HCT116 (cell line): ENCODE measurements around the gene THRB. TPM values are rescaled to one million over a fixed set of nuclear protein-coding genes. Genes with fewer than 3 reads are reported as not detected.

Experiments used
- ATAC-seq: fragments of 200-7000 bp; cut with Tn5 transposase; 2 replicates; pipeline ENCODE4 v1.9.1; 2020; ENCODE audit warnings: mild to moderate bottlenecking, moderate library complexity
- BruUV-seq: library from RNA; stranded (reverse); fragments of 400-500 nt; replicated peaks from 2 replicates; lab custom pipeline; 2021; lab: Mats Ljungman, UMichigan
- CTCF ChIA-PET: fragments of 300-600 bp; sonication (Branson Sonifier 250); formaldehyde crosslinking; loops from one replicate; lab custom pipeline; 2021; ENCODE audit warnings: antibody characterized with exemption; lab: Charles Lee
- POLR2A ChIA-PET: fragments of 300-600, 350-600 bp; sonication (Branson Sonifier 250); formaldehyde crosslinking; loops from one replicate; lab custom pipeline; 2021; ENCODE audit warnings: antibody characterized with exemption; lab: Charles Lee
- RAD21 ChIA-PET, 2 experiments: fragments of 300-600 bp; sonication (Branson Sonifier 250); formaldehyde crosslinking; loops; one replicate each; lab custom pipeline; 2023; ENCODE audit warnings: low total read pairs in 2 of 2; ENCODE audit not compliant: uncharacterized antibody in 2 of 2, unreplicated experiment in 2 of 2, low non-redundant PET in 1 of 2; lab: Charles Lee
- DNase-seq: peaks from one replicate; pipeline ENCODE4 v3.0.0-alpha.2; 2010; ENCODE audit warnings: low read depth, low spot score
- H2AFZ ChIP-seq: fragments of 200-600 bp; shearing (Covaris generic), sonication (generic); 2 replicates; pipeline ENCODE4 v1.6.1; 2017; ENCODE audit warnings: low read depth, mixed run types, mixed read lengths, antibody characterized with exemption, low read length; ENCODE audit not compliant: poor library complexity, severe bottlenecking
- H3K27ac ChIP-seq: 2 replicates; pipeline ENCODE4 v1.5.1; 2012; ENCODE audit warnings: low read depth, low read length
- H3K27me3 ChIP-seq: fragments of 200-600 bp; sonication (generic); 2 replicates; pipeline ENCODE4 v1.6.1; 2016; ENCODE audit warnings: mixed run types, low read length, mixed read lengths; ENCODE audit not compliant: insufficient read depth
- H3K36me3 ChIP-seq, 2 experiments: fragments of 200-500 bp in 1 of 2; fragments of 200-600 bp in 1 of 2; sonication (Bioruptor generic) in 1 of 2; sonication (generic) in 1 of 2; 2 replicates each; pipeline versions ENCODE4 v1.5.1 to v1.6.1; 2014 to 2016; ENCODE audit warnings: low read length in 2 of 2, inconsistent platforms in 1 of 2, mixed read lengths in 1 of 2, mixed run types in 1 of 2; ENCODE audit not compliant: insufficient read depth in 2 of 2, control insufficient read depth in 1 of 2
- H3K4me1 ChIP-seq, 2 experiments: fragments of 200-600 bp in 1 of 2; sonication (generic) in 1 of 2; 2 replicates each; pipeline versions ENCODE4 v1.5.1 to v1.6.1; 2012 to 2017; ENCODE audit warnings: low read length in 2 of 2, inconsistent platforms in 1 of 2, mild to moderate bottlenecking in 1 of 2, mixed read lengths in 1 of 2, mixed run types in 1 of 2, moderate library complexity in 1 of 2; ENCODE audit not compliant: insufficient read depth in 2 of 2, control insufficient read depth in 1 of 2
- H3K4me2 ChIP-seq: fragments of 200-600 bp; sonication (generic); 2 replicates; pipeline ENCODE4 v1.6.1; 2017; ENCODE audit warnings: mixed run types, low read length, mixed read lengths
- H3K4me3 ChIP-seq, 2 experiments: fragments of 200-600 bp in 1 of 2; sonication (generic) in 1 of 2; replicated peaks in 1 of 2; 2 replicates each; pipeline ENCODE4 v1.5.1; 2011 to 2016; ENCODE audit warnings: low read length in 2 of 2, control low read depth in 1 of 2, low read depth in 1 of 2, mild to moderate bottlenecking in 1 of 2, mixed read lengths in 1 of 2, mixed run types in 1 of 2
- H3K79me2 ChIP-seq: fragments of 200-600 bp; sonication (generic); 2 replicates; pipeline ENCODE4 v1.6.1; 2017; ENCODE audit warnings: mild to moderate bottlenecking, mixed run types, low read length, moderate library complexity, mixed read lengths; ENCODE audit not compliant: insufficient read depth
- H3K9ac ChIP-seq: fragments of 200-600 bp; sonication (generic); 2 replicates; pipeline ENCODE4 v1.6.1; 2016; ENCODE audit warnings: low read length, mixed read lengths
- H3K9me2 ChIP-seq: fragments of 200-600 bp; sonication (generic), shearing (Covaris generic); 2 replicates; pipeline ENCODE4 v1.6.1; 2017; ENCODE audit warnings: mixed run types, mild to moderate bottlenecking, moderate library complexity; ENCODE audit not compliant: insufficient read depth
- H3K9me3 ChIP-seq, 2 experiments: fragments of 200-500 bp in 1 of 2; fragments of 200-600 bp in 1 of 2; sonication (Bioruptor generic) in 1 of 2; sonication (generic) in 1 of 2; 2 replicates each; pipeline ENCODE4 v1.6.1; 2014 to 2017; ENCODE audit warnings: low read length in 2 of 2, mixed read lengths in 2 of 2, inconsistent platforms in 1 of 2, low read depth in 1 of 2, mild to moderate bottlenecking in 1 of 2, mixed run types in 1 of 2, moderate library complexity in 1 of 2; ENCODE audit not compliant: control insufficient read depth in 1 of 2, insufficient read depth in 1 of 2
- H4K20me1 ChIP-seq: fragments of 200-600 bp; sonication (generic), shearing (Covaris generic); 2 replicates; pipeline ENCODE4 v1.6.1; 2017; ENCODE audit warnings: mixed run types, mild to moderate bottlenecking, moderate library complexity; ENCODE audit not compliant: insufficient read depth
- CEBPB ChIP-seq: IDR thresholded peaks from 2 replicates; pipeline ENCODE4 v1.6.1; 2012; ENCODE audit warnings: low read depth
- EGR1 ChIP-seq: IDR thresholded peaks from 2 replicates; pipeline ENCODE4 v1.6.1; 2012; ENCODE audit warnings: low read depth
- EZH2 ChIP-seq: fragments of 200-600 bp; sonication (generic); IDR thresholded peaks from 2 replicates; pipeline ENCODE4 v1.6.1; 2017; ENCODE audit warnings: antibody characterized with exemption, mixed run types
- EZH2phosphoT487 ChIP-seq: fragments of 200-600 bp; IDR thresholded peaks from 2 replicates; pipeline ENCODE4 v1.6.1; 2018; ENCODE audit warnings: antibody characterized with exemption, borderline replicate concordance
- FOSL1 ChIP-seq: IDR thresholded peaks from 2 replicates; pipeline ENCODE4 v1.6.1; 2012; ENCODE audit warnings: low read depth
- JUND ChIP-seq: IDR thresholded peaks from 2 replicates; pipeline ENCODE4 v1.6.1; 2012
- POLR2A ChIP-seq: IDR thresholded peaks from 2 replicates; pipeline ENCODE4 v1.7.0; 2011; ENCODE audit warnings: borderline replicate concordance; ENCODE audit not compliant: insufficient read depth, insufficient read length; ENCODE audit errors: extremely low read depth
- RAD21 ChIP-seq: IDR thresholded peaks from 2 replicates; pipeline ENCODE4 v1.6.1; 2012; ENCODE audit warnings: low read depth, mild to moderate bottlenecking
- REST ChIP-seq: IDR thresholded peaks from 2 replicates; pipeline ENCODE4 v1.6.1; 2012; ENCODE audit warnings: low read depth
- SIN3A ChIP-seq: IDR thresholded peaks from 2 replicates; pipeline ENCODE4 v1.6.1; 2012; ENCODE audit warnings: low read depth
- SP1 ChIP-seq: IDR thresholded peaks from 2 replicates; pipeline ENCODE4 v1.6.1; 2012; ENCODE audit warnings: low read depth
- SRF ChIP-seq: IDR thresholded peaks from 2 replicates; pipeline ENCODE4 v1.6.1; 2012; ENCODE audit warnings: low read depth
- YY1 ChIP-seq: IDR thresholded peaks from 2 replicates; pipeline ENCODE4 v1.6.1; 2011; ENCODE audit warnings: low read length, low read depth, moderate library complexity, mild to moderate bottlenecking; ENCODE audit not compliant: insufficient replicate concordance; ENCODE audit errors: extremely low read depth
- ZBTB33 ChIP-seq: IDR thresholded peaks from 2 replicates; pipeline ENCODE4 v1.6.1; 2011; ENCODE audit warnings: mild to moderate bottlenecking, low read length, moderate library complexity; ENCODE audit not compliant: insufficient replicate concordance; ENCODE audit errors: extremely low read depth
- ZFX ChIP-seq: fragments of 450-650 bp; IDR thresholded peaks from 2 replicates; pipeline ENCODE4 v1.6.1; 2017
- ZNF274 ChIP-seq: fragments of 200-500 bp; sonication (Bioruptor generic); IDR thresholded peaks from 2 replicates; pipeline ENCODE4 v1.6.1; 2014; ENCODE audit warnings: mild to moderate bottlenecking, low read depth, low read length, inconsistent platforms
- intact Hi-C: fragments of 100-400 bp; cut with micrococcal nuclease; formaldehyde crosslinking; loops from 2 replicates; pipeline ENCODE4 v1.10.0; 2022
- total RNA-seq: library from RNA; stranded (reverse); gene quantifications from one replicate; pipeline ENCODE4 v1.2.1, GENCODE V29; 2021; ENCODE audit not compliant: unreplicated experiment
- TF ChIP-seq, protein P1 (sequence below): IDR thresholded peaks from 2 replicates; pipeline ENCODE4 v1.6.1; 2012
- TF ChIP-seq, protein P2 (sequence below), 3 experiments: fragments of 200-600 bp in 1 of 3; sonication (generic) in 1 of 3; IDR thresholded peaks in 2 of 3; conservative IDR thresholded peaks in 1 of 3; 2 replicates each; pipeline ENCODE4 v1.5.1; 2012 to 2017; ENCODE audit warnings: low read depth in 2 of 3, low read length in 2 of 3, antibody characterized with exemption in 1 of 3, borderline replicate concordance in 1 of 3, control low read depth in 1 of 3, mild to moderate bottlenecking in 1 of 3, mixed read lengths in 1 of 3, mixed run types in 1 of 3, moderate library complexity in 1 of 3; ENCODE audit not compliant: insufficient read depth in 1 of 3

The THRB gene
- total RNA-seq, 1 experiment from 2014 or later = 2.5 TPM

GRCh38 chr3:24434651-24435050 lies 60.0 kb downstream of the THRB start:
- intact Hi-C loops = no loop called here
- ChIA-PET RAD21 (no interaction called here), POLR2A (no interaction called here), CTCF (no interaction called here)
- BruUV-seq = no TSS peak
- Histone ChIP-seq H3K9ac (no peak overlapping the region), H3K4me1 (no peaks in the 10 kb centered on the region), H3K79me2 (no peaks in the 10 kb centered on the region), H3K9me2 (no peaks in the 10 kb centered on the region), H3K4me2 (no peak overlapping the region), H3K9me3 (no peaks in the 10 kb centered on the region), H3K36me3 (no peaks in the 10 kb centered on the region), H3K27ac (no peak overlapping the region), H2AFZ (no peak overlapping the region), H3K27me3 (no peaks in the 10 kb centered on the region), H4K20me1 (no peaks in the 10 kb centered on the region), H3K4me3 (no peak overlapping the region)
- ATAC-seq (no peak), DNase-seq (no peak)
- TF ChIP-seq POLR2A (no peak), ZFX (no peak), JUND (no peak), SP1 (no peak), ZBTB33 (no peak), YY1 (no peak), ZNF274 (no peak), EZH2phosphoT487 (no peak), EGR1 (no peak), REST (no peak), RAD21 (no peak), SRF (no peak), SIN3A (no peak), FOSL1 (no peak), CEBPB (no peak), EZH2 (no peak)
- TF ChIP-seq, protein P1, sequence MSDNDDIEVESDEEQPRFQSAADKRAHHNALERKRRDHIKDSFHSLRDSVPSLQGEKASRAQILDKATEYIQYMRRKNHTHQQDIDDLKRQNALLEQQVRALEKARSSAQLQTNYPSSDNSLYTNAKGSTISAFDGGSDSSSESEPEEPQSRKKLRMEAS = no peak
- TF ChIP-seq, protein P2, sequence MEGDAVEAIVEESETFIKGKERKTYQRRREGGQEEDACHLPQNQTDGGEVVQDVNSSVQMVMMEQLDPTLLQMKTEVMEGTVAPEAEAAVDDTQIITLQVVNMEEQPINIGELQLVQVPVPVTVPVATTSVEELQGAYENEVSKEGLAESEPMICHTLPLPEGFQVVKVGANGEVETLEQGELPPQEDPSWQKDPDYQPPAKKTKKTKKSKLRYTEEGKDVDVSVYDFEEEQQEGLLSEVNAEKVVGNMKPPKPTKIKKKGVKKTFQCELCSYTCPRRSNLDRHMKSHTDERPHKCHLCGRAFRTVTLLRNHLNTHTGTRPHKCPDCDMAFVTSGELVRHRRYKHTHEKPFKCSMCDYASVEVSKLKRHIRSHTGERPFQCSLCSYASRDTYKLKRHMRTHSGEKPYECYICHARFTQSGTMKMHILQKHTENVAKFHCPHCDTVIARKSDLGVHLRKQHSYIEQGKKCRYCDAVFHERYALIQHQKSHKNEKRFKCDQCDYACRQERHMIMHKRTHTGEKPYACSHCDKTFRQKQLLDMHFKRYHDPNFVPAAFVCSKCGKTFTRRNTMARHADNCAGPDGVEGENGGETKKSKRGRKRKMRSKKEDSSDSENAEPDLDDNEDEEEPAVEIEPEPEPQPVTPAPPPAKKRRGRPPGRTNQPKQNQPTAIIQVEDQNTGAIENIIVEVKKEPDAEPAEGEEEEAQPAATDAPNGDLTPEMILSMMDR (IDR thresholded peaks at IDR 0.05 in 2 of 3, conservative IDR thresholded peaks at IDR 0.05 in 1 of 3; ENCODE audit: borderline replicate concordance in 1 of 3, insufficient read depth in 1 of 3, low read depth in 2 of 3, low read length in 2 of 3) = no peak
